GM12892 (cell line): ENCODE data around the gene FZR1.

Source experiments
- POLR2A ChIP-seq: IDR thresholded peaks from 2 replicates; pipeline ENCODE4 v1.6.1; 2011; ENCODE audit warnings: low read depth, low read length, control low read depth
- POLR2AphosphoS5 ChIP-seq: IDR thresholded peaks from 2 replicates; pipeline ENCODE4 v1.6.1; 2011; ENCODE audit warnings: low read depth, low read length, control low read depth
- TAF1 ChIP-seq: IDR thresholded peaks from 2 replicates; pipeline ENCODE4 v1.6.1; 2011; ENCODE audit warnings: low read depth, mild to moderate bottlenecking, control low read depth, low read length, borderline replicate concordance

- TF ChIP-seq TAF1 (no peak), POLR2AphosphoS5 (no peak), POLR2A (no peak)
These were observed 26.9 kb downstream of the FZR1 start for GRCh38 chr19:3533033-3533432.
